GM21576 (cell line): ENCODE results near the gene TOM1L2.
"Not testable (repeated sequence)": the region's sequence is repeated elsewhere in the genome, so short reads cannot be mapped to it uniquely, and the experiment has no call there.

Experiments used
- ATAC-seq: cut with Tn5 transposase; IDR thresholded peaks from one replicate; pipeline ENCODE4 v1.9.1; 2021; ENCODE audit warnings: mild to moderate bottlenecking, moderate library complexity; ENCODE audit not compliant: unreplicated experiment

The TOM1L2 gene

DNA sequence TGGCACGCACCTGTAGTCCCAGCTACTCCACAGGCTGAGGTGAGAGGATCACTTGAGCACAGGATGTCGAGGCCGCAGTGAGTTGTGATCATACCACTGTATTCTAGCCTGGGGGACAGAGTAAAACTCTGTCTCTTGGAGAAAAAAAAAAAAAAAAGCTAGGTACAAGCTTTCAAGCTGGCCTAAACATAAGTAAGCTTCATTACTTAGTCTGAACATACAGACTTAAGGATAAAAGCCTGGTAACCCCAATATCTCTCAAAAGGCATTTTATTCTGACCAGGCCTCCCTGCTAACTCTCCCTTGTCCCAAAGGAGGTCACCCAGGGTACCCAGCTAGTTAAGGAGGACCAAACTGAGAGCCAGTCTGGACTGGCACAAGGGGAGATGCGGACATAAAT lies 46.2 kb downstream of the TOM1L2 start:
- ATAC-seq: no peak

- no peak for ATAC-seq
Measured at GRCh38 chr17:17924857-17925250, 47.3 kb downstream of the TOM1L2 start.

DNA sequence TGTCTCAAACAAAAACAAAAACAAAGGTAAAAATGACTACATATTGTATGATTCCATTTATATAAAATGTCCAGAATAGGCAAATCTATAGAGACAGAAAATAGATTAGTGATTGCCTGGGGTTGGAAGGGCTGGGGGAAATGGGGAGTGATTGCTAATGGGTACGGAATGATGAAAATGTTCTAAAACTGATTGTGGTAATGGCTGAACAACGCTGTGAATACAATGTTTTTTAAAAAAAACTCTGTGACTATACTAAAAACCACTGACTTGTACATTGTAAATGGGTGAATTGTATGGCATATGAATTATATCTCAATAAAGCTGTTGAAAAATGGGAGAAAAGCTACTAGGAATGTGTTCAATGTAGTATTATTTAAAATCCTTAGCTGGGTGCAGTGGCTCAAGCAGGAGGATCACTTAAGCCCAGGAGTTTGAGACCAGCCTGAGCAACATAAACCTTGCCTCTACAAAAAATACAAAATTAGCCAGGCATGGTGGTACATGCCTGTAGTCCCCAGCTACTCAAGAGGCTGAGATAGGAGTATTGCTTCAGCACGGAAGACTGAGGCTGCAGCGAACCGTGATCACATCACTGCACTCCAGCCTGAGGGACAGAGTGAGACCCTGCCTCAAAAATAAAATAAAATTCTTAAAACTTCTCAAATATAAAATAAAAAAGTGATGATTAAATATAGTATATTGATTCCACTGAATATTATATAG lies 47.9 kb downstream of the TOM1L2 start:
- ATAC-seq: no peak

GRCh38 chr17:17922070-17922614 lies 50.1 kb downstream of the TOM1L2 start:
- no peak for ATAC-seq

DNA sequence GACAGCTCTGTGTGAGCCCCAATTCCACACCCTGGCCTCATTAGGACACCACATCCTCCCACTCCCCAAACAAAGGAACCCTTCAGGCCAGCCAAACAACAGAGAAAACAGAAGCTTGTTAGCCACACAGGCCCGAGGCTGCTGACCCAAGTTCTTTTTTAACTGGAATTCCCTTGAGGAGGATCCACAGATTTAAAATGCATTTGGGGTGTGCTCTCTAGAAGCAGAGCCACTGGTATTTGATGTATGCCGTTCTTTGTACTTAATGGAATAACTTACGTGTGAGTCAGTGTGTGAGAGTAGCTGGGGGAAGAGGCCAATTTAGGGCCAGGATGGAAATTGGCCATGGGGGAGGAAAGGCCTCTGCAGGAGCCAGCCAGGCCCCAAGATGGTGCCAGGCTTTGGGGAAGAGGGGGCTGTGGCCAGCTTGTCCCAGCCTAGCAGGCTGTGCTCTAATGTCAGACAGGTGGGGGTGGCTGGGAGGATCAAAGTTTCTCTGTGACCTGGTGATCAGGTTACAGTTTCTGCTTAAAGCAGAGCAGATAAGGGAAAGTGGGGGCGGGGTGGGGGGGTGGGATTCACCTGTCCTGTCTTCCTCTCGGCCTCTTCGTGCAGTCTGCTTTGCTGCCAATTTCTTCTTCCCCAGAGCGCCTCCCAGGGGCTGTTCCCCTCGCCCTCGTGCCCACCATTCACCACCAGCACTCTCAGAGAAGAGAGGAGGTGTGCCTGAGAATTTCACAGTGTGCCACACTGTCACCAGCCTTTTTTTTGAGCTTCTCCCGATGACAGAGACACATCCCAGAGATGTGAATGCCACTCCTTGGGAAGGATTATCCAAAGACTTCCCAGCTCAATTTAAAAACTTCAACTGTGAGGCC lies 50.8 kb downstream of the TOM1L2 start:
- ATAC-seq: no peak

- no peak for ATAC-seq
Measured at GRCh38 chr17:17919169-17920107, 52.8 kb downstream of the TOM1L2 start.

DNA sequence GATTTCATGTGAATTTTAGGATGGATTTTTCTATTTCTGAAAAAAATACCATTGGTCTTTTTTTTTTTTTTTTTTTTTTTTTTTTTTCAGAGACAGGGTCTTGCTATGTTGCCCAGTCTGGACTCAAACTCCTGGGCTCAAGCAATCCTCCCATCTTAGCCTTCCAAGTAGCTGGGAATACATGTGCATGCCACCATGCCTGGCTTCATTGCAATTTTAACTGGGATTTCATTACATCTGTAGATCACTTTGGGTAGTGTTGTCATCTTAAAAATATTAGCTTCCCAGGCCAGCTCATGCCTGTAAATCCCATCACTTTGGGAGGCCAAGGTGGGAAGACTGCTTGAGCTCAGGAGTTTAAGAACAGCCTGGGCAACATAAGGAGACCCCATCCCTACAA lies 54.8 kb downstream of the TOM1L2 start:
- ATAC-seq: no peak

DNA sequence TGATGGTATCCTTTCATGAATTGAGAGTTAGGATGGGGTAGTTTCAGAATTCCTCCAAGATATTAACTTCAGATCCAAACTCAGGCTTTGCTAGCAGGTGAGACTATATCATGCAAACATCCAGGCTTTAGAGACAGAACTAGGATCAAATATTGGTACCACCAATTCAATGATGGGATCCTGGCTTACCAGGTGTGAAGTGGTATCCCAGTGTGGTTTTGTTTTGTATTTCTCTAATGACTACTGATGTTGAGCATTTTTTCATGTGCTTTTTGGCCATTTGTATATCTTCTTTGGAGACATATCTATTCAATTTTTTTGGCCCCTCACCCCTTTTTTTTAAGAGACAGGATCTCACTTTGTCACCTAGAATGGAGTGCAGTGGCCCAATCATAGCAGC lies 57.0 kb downstream of the TOM1L2 start:
- no peak for ATAC-seq

- no peak for ATAC-seq
Measured at GRCh38 chr17:17913695-17914332, 58.4 kb downstream of the TOM1L2 start.

- not testable (repeated sequence) for ATAC-seq
Measured at GRCh38 chr17:17912336-17912735, 59.9 kb downstream of the TOM1L2 start.

- no peak for ATAC-seq
Measured at GRCh38 chr17:17911001-17911613, 61.1 kb downstream of the TOM1L2 start.

DNA sequence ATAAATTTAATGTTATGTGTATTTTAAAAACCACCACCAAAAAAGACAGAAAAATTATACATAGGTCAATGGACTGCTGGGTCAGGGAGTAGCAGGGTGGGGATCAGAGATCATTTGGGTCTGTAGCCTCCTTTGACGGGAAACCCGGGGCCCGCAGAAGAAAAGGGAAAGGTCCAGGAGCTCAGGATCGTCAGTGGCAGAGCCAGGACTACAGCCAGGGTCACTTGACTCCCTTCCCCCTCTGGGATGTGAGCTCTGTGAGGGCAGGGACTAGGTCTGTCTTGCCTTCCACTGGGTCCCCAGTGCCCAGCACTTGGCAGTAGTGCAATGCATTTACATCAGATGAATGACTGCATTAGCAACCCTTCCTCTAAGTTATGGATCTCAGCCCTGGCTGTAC lies 62.1 kb downstream of the TOM1L2 start:
- no peak for ATAC-seq

DNA sequence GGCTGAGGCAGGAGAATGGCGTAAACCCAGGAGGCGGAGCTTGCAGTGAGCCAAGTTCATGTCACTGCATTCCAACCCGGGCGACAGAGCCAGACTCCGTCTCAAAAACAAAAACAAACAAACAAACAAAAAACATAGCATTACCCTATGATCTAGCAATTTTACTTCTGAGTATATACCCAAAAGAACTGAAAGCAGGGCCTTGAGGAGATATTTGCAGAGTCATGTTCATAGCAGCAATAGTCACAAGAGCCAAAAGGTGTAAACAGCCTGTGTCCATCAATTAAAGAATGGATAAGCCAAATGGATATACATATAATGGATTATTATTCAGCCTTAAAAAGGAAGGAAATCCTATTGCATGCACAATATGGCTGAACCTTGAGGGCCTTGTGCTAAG lies 63.1 kb downstream of the TOM1L2 start:
- ATAC-seq: no peak

DNA sequence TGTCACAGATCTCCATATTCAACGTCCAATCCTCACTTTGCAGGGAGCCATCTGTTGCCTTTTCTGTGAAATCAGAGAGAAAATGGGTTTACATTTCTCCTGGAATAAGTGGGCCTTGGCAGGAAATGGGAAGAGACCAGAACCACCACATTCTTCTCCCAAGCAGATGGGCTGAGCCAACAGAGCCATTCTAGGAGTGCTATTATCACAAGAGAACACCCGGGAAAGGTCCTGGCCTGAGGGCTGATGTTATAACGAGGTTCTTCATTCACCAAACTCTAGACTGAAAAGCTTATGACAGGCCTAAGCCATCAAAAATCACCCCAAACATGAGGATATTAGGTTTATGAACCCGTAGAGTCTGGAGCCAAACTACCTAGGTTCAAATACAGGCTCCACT lies 64.7 kb downstream of the TOM1L2 start:
- no peak for ATAC-seq

DNA sequence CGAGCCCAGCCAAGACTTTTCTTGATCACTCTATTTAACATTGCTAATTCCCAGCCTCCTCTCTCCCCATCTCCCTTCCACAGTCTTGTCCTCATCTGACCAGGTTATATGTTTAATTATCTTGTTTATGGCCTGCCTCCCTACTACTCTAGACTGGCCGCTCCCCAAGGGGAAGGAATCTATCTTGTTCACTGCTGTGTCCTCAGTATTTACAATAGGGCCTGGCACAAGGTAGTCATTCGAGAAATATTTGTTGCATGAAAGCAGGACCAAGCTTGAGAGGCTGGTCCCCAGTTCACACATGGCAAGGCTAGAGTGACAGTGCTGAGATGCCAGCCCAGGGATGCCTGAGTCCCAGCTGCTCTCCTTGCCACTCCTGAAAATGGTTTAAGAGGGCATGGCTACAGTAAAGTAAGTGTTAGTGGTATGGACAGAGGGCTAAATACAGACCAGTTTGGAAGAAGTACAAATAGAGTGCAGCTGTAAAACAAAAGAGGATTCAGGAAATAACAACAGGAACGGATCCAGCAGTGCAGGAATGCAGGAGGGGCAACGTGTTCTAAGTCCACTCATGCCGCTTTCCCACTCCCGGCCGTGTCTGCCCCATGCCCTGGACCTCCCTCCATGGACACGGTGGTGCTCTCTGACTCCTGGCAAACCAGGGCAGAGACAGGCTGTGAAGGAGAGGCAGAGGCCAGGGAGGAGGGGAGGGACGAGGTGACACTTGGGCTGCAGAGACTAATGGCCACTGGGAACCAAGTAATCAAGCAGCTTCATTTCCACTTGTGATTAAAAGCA lies 65.6 kb downstream of the TOM1L2 start:
- no peak for ATAC-seq

DNA sequence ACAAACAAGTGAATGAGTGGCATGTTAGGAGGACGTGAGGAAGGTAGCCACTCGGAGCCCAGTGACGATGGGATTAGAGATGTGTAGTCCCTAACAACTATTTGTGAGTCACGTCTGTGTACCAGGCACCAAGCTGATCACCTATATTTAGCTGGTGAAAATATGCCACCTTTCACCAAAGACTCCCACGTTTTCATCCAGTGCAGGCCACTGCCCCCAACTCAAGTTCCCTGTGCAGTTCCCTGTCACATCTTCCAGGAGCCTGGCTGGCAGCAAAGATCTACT lies 67.2 kb downstream of the TOM1L2 start:
- no peak for ATAC-seq

GRCh38 chr17:17904166-17905035 lies 67.8 kb downstream of the TOM1L2 start:
- ATAC-seq: no peak

- ATAC-seq: no peak
Measured at GRCh38 chr17:17902877-17903276, 69.3 kb downstream of the TOM1L2 start.
